Measurements from ENCODE around the gene PGGT1B.

PGGT1B gene

GRCh38 chr5:115284021-115284420, 21.3 kb upstream of the PGGT1B start:
- DNase-seq (ENCODE audit: low read depth, low spot score), result no peak
- no peak for TF ChIP-seq CTCF (IDR thresholded peaks at IDR 0.05; ENCODE audit: insufficient read depth, low read length, missing control alignments)
- ChIA-PET POLR2A (no interaction called here), CTCF (interaction anchor here (0.6 kb wide), 1 partner anchor 109 kb away, joined by 3 read pairs; no protein-coding TSS in a partner anchor)
- H3K4me3 ChIP-seq (ENCODE audit: low read depth, low read length), result no peak overlapping the region

DNA sequence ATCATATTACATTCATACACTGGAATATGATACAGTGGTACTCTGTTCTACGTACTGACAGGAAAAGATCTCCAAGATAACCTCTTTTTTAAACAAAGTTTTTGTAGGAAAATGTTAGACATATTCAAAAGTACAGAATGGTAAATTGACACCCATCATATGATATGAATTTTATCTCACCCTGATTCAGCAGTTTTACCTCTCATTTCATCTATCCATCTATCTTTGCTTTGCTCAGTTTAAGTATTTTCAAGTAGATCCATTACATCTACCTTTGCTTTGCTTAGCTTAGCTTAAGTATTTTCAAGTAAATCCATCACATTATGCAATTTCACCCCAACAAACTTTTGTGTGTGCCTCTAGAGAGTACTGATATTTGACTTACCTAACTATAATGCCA, 19.5 kb upstream of the PGGT1B start:
- no peak for TF ChIP-seq CTCF (IDR thresholded peaks at IDR 0.05; ENCODE audit: insufficient read depth, low read length, missing control alignments)
- DNase-seq (ENCODE audit: low read depth, low spot score), result no peak
- no peak overlapping the region for H3K4me3 ChIP-seq (ENCODE audit: low read depth, low read length)
- CTCF ChIA-PET, result no interaction called here
- POLR2A ChIA-PET, result no interaction called here

GRCh38 chr5:115274584-115274983, 11.9 kb upstream of the PGGT1B start:
- POLR2A ChIA-PET, result no interaction called here
- no peak overlapping the region for H3K4me3 ChIP-seq (ENCODE audit: low read depth, low read length)
- DNase-seq (ENCODE audit: low read depth, low spot score), result no peak
- TF ChIP-seq CTCF (IDR thresholded peaks at IDR 0.05; ENCODE audit: insufficient read depth, low read length, missing control alignments), result no peak
- CTCF ChIA-PET, result no interaction called here

- POLR2A ChIA-PET, result no interaction called here
- H3K4me3 ChIP-seq (ENCODE audit: low read depth, low read length), result no peak overlapping the region
- DNase-seq (ENCODE audit: low read depth, low spot score), result no peak
- CTCF ChIA-PET, result no interaction called here
- no peak for TF ChIP-seq CTCF (IDR thresholded peaks at IDR 0.05; ENCODE audit: insufficient read depth, low read length, missing control alignments)
Measured at GRCh38 chr5:115272297-115272958, 9.8 kb upstream of the PGGT1B start.

DNA sequence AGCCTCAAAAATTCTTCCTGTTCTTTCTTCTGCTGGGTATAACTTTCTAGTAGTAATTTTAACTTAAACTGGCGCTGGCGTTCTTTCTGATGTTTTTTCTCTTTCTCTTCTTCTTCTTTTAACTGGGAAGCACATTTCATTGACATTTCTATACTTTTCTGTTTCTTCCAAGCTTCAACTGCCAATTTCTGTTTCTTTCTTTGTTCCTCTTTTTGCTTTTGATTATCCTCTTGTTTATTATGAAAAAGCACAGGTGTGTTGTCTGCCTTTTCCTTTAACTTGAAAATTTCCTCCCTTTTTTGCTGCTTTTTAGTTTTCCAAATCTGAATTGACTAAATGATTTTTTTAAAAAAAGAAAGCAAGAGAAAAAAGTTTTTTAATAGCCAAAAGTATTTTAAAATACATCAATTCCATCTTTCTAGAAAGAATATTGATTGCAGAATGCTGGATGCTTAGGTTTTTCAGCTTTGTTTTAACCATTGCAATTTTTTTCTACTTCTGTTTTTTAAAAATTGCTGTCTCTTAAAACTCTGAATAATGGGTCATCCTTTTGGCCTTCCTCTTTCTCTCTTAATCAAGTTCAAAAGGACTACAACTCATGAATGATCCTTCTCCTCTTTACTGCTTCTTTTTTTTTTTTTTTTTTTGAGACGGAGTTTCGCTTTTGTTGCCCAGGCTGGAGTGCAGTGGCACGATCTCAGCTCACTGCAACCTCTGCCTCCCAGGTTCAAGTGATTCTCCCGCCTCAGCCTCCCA, 8.8 kb upstream of the PGGT1B start:
- TF ChIP-seq CTCF (IDR thresholded peaks at IDR 0.05; ENCODE audit: insufficient read depth, low read length, missing control alignments), result no peak
- DNase-seq (ENCODE audit: low read depth, low spot score), result no peak
- CTCF ChIA-PET, result no interaction called here
- H3K4me3 ChIP-seq (ENCODE audit: low read depth, low read length), result no peak overlapping the region
- POLR2A ChIA-PET, result no interaction called here

DNA sequence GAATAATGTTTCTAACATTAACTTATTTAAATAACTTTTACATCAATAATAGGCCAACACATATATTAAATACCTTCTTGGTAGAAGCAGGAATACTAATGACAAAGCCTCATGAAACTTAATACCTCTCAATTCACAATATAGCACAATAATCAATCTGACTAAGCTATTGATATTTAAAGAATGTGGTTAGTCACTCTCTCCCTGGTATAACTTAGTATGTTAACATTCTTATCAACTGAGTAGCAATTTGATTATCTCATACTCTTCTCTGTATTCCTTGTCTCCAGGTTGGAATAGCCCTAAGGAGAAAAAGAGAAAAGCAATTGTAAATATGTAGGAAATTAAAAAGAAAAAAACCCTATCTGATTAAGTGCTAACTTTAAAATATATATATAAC, 4.9 kb upstream of the PGGT1B start:
- H3K4me3 ChIP-seq (ENCODE audit: low read depth, low read length), result no peak overlapping the region
- DNase-seq (ENCODE audit: low read depth, low spot score), result no peak
- ChIA-PET POLR2A (interaction anchor here (0.7 kb wide), 1 partner anchor 869 kb away, joined by 3 read pairs; no protein-coding TSS in a partner anchor), CTCF (no interaction called here)
- no peak for TF ChIP-seq CTCF (IDR thresholded peaks at IDR 0.05; ENCODE audit: insufficient read depth, low read length, missing control alignments)

All from AG04449 (cell line).